Bronchial epithelial cell (primary cell): Measurements from ENCODE around the gene LOC101059915.
A peak's percentile ranks its signal among the peaks of the same experiment; 100 is the strongest.

Experiments used
- DNase-seq: peaks from one replicate; pipeline ENCODE4 v3.0.0-alpha.2; 2010; ENCODE audit warnings: low read depth
- FAIRE-seq: peaks from 2 replicates; lab custom pipeline; 2011; peaks lifted over from hg19 to GRCh38; lab: Jason Lieb, UNC
- H3K27me3 ChIP-seq: 2 replicates; pipeline ENCODE4 v1.5.1; 2011; ENCODE audit warnings: low read length; ENCODE audit not compliant: control insufficient read depth, insufficient read depth
- H3K36me3 ChIP-seq: 2 replicates; pipeline ENCODE4 v1.5.1; 2011; ENCODE audit warnings: low read length; ENCODE audit not compliant: control insufficient read depth, insufficient read depth
- H3K4me3 ChIP-seq: 2 replicates; pipeline ENCODE4 v1.5.1; 2011; ENCODE audit warnings: mild to moderate bottlenecking, low read depth, low read length, control low read depth
- TF ChIP-seq, protein P1 (sequence below): IDR thresholded peaks from 2 replicates; pipeline ENCODE4 v1.5.1; 2011; ENCODE audit warnings: mild to moderate bottlenecking, moderate library complexity, low read length, control low read depth, inconsistent platforms; ENCODE audit not compliant: insufficient read depth, severe bottlenecking

The LOC101059915 gene

GRCh38 chrX:71625471-71625870 lies 41.9 kb upstream of the LOC101059915 start:
- DNase-seq (no peak), FAIRE-seq (no peak)
- no peaks in the 10 kb centered on the region for H3K36me3 ChIP-seq
- TF ChIP-seq, protein P1, sequence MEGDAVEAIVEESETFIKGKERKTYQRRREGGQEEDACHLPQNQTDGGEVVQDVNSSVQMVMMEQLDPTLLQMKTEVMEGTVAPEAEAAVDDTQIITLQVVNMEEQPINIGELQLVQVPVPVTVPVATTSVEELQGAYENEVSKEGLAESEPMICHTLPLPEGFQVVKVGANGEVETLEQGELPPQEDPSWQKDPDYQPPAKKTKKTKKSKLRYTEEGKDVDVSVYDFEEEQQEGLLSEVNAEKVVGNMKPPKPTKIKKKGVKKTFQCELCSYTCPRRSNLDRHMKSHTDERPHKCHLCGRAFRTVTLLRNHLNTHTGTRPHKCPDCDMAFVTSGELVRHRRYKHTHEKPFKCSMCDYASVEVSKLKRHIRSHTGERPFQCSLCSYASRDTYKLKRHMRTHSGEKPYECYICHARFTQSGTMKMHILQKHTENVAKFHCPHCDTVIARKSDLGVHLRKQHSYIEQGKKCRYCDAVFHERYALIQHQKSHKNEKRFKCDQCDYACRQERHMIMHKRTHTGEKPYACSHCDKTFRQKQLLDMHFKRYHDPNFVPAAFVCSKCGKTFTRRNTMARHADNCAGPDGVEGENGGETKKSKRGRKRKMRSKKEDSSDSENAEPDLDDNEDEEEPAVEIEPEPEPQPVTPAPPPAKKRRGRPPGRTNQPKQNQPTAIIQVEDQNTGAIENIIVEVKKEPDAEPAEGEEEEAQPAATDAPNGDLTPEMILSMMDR, result no peak
- H3K27me3 ChIP-seq, result no peaks in the 10 kb centered on the region
- no peak overlapping the region for H3K4me3 ChIP-seq

GRCh38 chrX:71626576-71626975 lies 40.8 kb upstream of the LOC101059915 start:
- Histone ChIP-seq H3K36me3 (no peaks in the 10 kb centered on the region), H3K27me3 (no peaks in the 10 kb centered on the region), H3K4me3 (no peak overlapping the region)
- no peak for DNase-seq
- FAIRE-seq, result no peak
- TF ChIP-seq, protein P1, result no peak

DNA sequence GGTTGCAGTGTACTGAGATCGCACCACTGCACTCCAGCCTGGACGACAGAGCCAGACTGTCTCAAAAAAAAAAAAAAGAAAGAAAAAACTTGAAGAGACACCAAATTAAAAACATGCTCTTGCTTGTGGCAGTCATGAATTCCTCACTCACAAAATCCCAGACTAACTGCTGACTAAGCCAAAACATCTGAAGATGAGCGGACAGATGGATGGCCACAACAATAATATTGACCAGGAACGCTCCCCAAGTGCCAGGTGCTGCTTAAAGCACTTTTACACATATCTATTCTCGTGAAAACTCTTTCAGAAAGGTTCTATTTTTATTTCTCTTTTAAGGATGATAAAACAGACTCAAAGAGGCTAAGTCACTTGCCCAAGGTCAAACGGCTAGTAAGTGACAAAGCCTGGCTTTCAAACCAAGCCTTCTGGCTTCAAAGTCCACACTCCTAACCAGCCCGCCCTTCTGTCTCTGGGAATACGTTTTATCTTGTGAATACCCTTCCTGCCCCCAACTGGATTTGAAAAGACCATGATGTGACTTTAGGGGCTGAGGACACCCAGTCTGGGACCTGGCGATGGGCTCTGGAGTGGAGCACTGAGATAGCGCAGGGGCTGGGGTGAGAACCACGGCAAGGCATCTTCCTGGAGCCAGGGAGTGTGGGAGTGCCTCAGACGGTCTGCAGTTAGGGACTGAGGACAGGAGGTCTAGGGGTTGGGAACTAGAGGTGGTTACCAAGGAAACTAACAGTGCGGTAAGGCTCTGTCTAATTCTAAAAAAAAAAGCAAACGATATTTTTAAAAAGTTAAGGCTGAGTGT lies 39.5 kb upstream of the LOC101059915 start:
- no peaks in the 10 kb centered on the region for H3K27me3 ChIP-seq
- FAIRE-seq (no peak), DNase-seq (no peak)
- TF ChIP-seq, protein P1, result no peak
- no peak overlapping the region for H3K4me3 ChIP-seq
- no peaks in the 10 kb centered on the region for H3K36me3 ChIP-seq

DNA sequence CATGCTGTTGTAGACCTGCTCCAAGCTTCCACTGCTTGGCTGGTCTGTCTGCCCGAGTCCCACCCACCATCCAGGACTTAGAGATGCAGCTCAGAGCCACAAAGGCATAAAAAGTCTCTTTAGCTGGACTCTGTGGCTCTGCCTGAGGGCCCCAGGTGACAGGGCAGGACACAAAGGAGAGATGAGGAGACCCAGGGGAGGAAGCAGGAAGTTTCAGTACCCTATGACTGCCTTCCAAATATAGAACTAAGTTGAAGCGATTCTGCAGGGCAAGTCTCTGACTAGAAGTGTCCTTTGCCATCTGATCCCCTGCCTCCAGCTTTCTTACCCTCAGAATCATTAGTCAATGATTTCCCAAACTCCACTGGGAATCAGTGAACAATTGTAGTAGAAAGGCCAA lies 37.9 kb upstream of the LOC101059915 start:
- TF ChIP-seq, protein P1, result no peak
- H3K27me3 ChIP-seq, result no peaks in the 10 kb centered on the region

GRCh38 chrX:71632923-71633657 lies 34.3 kb upstream of the LOC101059915 start:
- H3K36me3 ChIP-seq, result no peaks in the 10 kb centered on the region
- no peaks in the 10 kb centered on the region for H3K27me3 ChIP-seq
- no peak for DNase-seq
- no peak overlapping the region for H3K4me3 ChIP-seq
- TF ChIP-seq, protein P1, result no peak
- FAIRE-seq, result peak; percentile 23

More for the DNA sequence above, 37.9 kb upstream of the LOC101059915 start:
- no peaks in the 10 kb centered on the region for H3K36me3 ChIP-seq
- DNase-seq (no peak), FAIRE-seq (no peak)
- H3K4me3 ChIP-seq, result no peak overlapping the region
